ENCODE measurements around the gene TMEM131L.
"Not testable (repeated sequence)": the region's sequence is repeated elsewhere in the genome, so short reads cannot be mapped to it uniquely, and the experiment has no call there.

The TMEM131L gene

GRCh38 chr4:153433754-153434105 lies 32.4 kb upstream of the TMEM131L start:
- H3K27me3 Mint-ChIP-seq, result no peaks in the 10 kb centered on the region
- H3K36me3 Mint-ChIP-seq (ENCODE audit: insufficient read depth), result peaks cover 3% of the 10 kb centered on the region
- DNase-seq (no peak), ATAC-seq (replicated peaks) (no peak)
- peaks cover 21 to 28% of the 10 kb centered on the region in 2 donors for H3K4me1 Mint-ChIP-seq (ENCODE audit: low read depth in 2 of 2)
- H3K4me3 Mint-ChIP-seq, result peak overlapping the region; percentile 86 to 94
- H3K9me3 Mint-ChIP-seq, result peaks cover 0 to 6% of the 10 kb centered on the region in 2 donors
- peak overlapping the region; percentile 87 to 89 for H3K27ac Mint-ChIP-seq

- ATAC-seq (replicated peaks), result no peak
- no peak for DNase-seq
- Mint-ChIP-seq H3K36me3 (ENCODE audit: insufficient read depth) (peaks cover 2% of the 10 kb centered on the region), H3K27ac (peak overlapping the region in 1 of 2 donors; percentile 89), H3K9me3 (peaks cover 0 to 6% of the 10 kb centered on the region in 2 donors), H3K27me3 (no peaks in the 10 kb centered on the region), H3K4me1 (ENCODE audit: low read depth in 2 of 2) (peaks cover 25 to 28% of the 10 kb centered on the region in 2 donors), H3K4me3 (peak overlapping the region; percentile 86 to 94)
These were observed 32.0 kb upstream of the TMEM131L start for GRCh38 chr4:153434190-153434589.

GRCh38 chr4:153438916-153439756 lies 27.0 kb upstream of the TMEM131L start:
- Mint-ChIP-seq H3K4me3 (peak overlapping the region; percentile 80 to 89), H3K27ac (peak overlapping the region; percentile 82 to 94), H3K36me3 (ENCODE audit: insufficient read depth) (no peaks in the 10 kb centered on the region), H3K4me1 (ENCODE audit: low read depth in 2 of 2) (peaks cover 17 to 28% of the 10 kb centered on the region in 2 donors), H3K27me3 (no peaks in the 10 kb centered on the region), H3K9me3 (no peaks in the 10 kb centered on the region)
- DNase-seq (peak; percentile 15 to 25 (median 18)), ATAC-seq (replicated peaks) (peak; percentile 90)

- H3K4me1 Mint-ChIP-seq (ENCODE audit: low read depth in 2 of 2), result peaks cover 16 to 26% of the 10 kb centered on the region in 2 donors
- H3K27ac Mint-ChIP-seq, result peak overlapping the region; percentile 82 to 94
- DNase-seq (no peak), ATAC-seq (replicated peaks) (no peak)
- H3K9me3 Mint-ChIP-seq, result no peaks in the 10 kb centered on the region
- H3K36me3 Mint-ChIP-seq (ENCODE audit: insufficient read depth), result no peaks in the 10 kb centered on the region
- H3K27me3 Mint-ChIP-seq, result no peaks in the 10 kb centered on the region
- H3K4me3 Mint-ChIP-seq, result peak overlapping the region; percentile 80 to 89
These were observed 26.3 kb upstream of the TMEM131L start for GRCh38 chr4:153439831-153440230.

GRCh38 chr4:153440475-153440874 lies 25.7 kb upstream of the TMEM131L start:
- Mint-ChIP-seq H3K9me3 (no peaks in the 10 kb centered on the region), H3K27ac (no peak overlapping the region), H3K4me3 (peak overlapping the region in 1 of 2 donors; percentile 22), H3K4me1 (ENCODE audit: low read depth in 2 of 2) (peaks cover 16 to 26% of the 10 kb centered on the region in 2 donors), H3K36me3 (ENCODE audit: insufficient read depth) (no peaks in the 10 kb centered on the region), H3K27me3 (no peaks in the 10 kb centered on the region)
- DNase-seq (no peak), ATAC-seq (replicated peaks) (no peak)

- no peak overlapping the region for H3K4me3 Mint-ChIP-seq
- no peaks in the 10 kb centered on the region for H3K36me3 Mint-ChIP-seq (ENCODE audit: insufficient read depth)
- no peaks in the 10 kb centered on the region for H3K9me3 Mint-ChIP-seq
- DNase-seq, result no peak
- ATAC-seq (replicated peaks), result no peak
- peaks cover 7 to 13% of the 10 kb centered on the region in 2 donors for H3K4me1 Mint-ChIP-seq (ENCODE audit: low read depth in 2 of 2)
- no peak overlapping the region for H3K27ac Mint-ChIP-seq
- no peaks in the 10 kb centered on the region for H3K27me3 Mint-ChIP-seq
These were observed 18.8 kb upstream of the TMEM131L start for GRCh38 chr4:153447175-153447905.

- Mint-ChIP-seq H3K27ac (no peak overlapping the region), H3K9me3 (no peaks in the 10 kb centered on the region)
These were observed 18.0 kb upstream of the TMEM131L start for GRCh38 chr4:153448003-153448731.

GRCh38 chr4:153449338-153449737 lies 16.8 kb upstream of the TMEM131L start:
- no peaks in the 10 kb centered on the region for H3K36me3 Mint-ChIP-seq (ENCODE audit: insufficient read depth)
- H3K4me1 Mint-ChIP-seq (ENCODE audit: low read depth in 2 of 2), result peaks cover 7 to 10% of the 10 kb centered on the region in 2 donors
- H3K4me3 Mint-ChIP-seq, result no peak overlapping the region
- no peaks in the 10 kb centered on the region for H3K9me3 Mint-ChIP-seq
- no peak for ATAC-seq (replicated peaks)
- peak overlapping the region; percentile 80 to 82 for H3K27ac Mint-ChIP-seq
- no peaks in the 10 kb centered on the region for H3K27me3 Mint-ChIP-seq
- DNase-seq, result no peak

More at GRCh38 chr4:153448003-153448731, 18.0 kb upstream of the TMEM131L start:
- Mint-ChIP-seq H3K36me3 (ENCODE audit: insufficient read depth) (no peaks in the 10 kb centered on the region), H3K4me1 (ENCODE audit: low read depth in 2 of 2) (peaks cover 7 to 12% of the 10 kb centered on the region in 2 donors), H3K27me3 (no peaks in the 10 kb centered on the region), H3K4me3 (no peak overlapping the region)
- no peak for DNase-seq
- no peak for ATAC-seq (replicated peaks)

- peaks cover 7 to 10% of the 10 kb centered on the region in 2 donors for H3K4me1 Mint-ChIP-seq (ENCODE audit: low read depth in 2 of 2)
- no peaks in the 10 kb centered on the region for H3K36me3 Mint-ChIP-seq (ENCODE audit: insufficient read depth)
- DNase-seq (no peak), ATAC-seq (replicated peaks) (peak; percentile 58)
- no peaks in the 10 kb centered on the region for H3K9me3 Mint-ChIP-seq
- peak overlapping the region; percentile 80 to 82 for H3K27ac Mint-ChIP-seq
- no peaks in the 10 kb centered on the region for H3K27me3 Mint-ChIP-seq
- H3K4me3 Mint-ChIP-seq, result peak overlapping the region; percentile 14 to 55
These were observed 15.6 kb upstream of the TMEM131L start for GRCh38 chr4:153450544-153450917.

GRCh38 chr4:153451145-153451544 lies 15.0 kb upstream of the TMEM131L start:
- not testable (repeated sequence) for H3K9me3 Mint-ChIP-seq; H3K36me3 Mint-ChIP-seq (ENCODE audit: insufficient read depth); ATAC-seq (replicated peaks); DNase-seq; H3K4me3 Mint-ChIP-seq; H3K27me3 Mint-ChIP-seq; H3K4me1 Mint-ChIP-seq (ENCODE audit: low read depth in 2 of 2)
- peak overlapping the region in 1 of 2 donors; percentile 80 for H3K27ac Mint-ChIP-seq

GRCh38 chr4:153451911-153452657 lies 14.1 kb upstream of the TMEM131L start:
- ATAC-seq (replicated peaks) (no peak), DNase-seq (no peak)
- H3K4me1 Mint-ChIP-seq (ENCODE audit: low read depth in 2 of 2), result peaks cover 7 to 10% of the 10 kb centered on the region in 2 donors

GRCh38 chr4:153452658-153453378 lies 13.3 kb upstream of the TMEM131L start:
- Mint-ChIP-seq H3K36me3 (ENCODE audit: insufficient read depth) (peaks cover 3% of the 10 kb centered on the region), H3K27ac (peak overlapping the region in 1 of 2 donors; percentile 47), H3K9me3 (no peaks in the 10 kb centered on the region), H3K4me1 (ENCODE audit: low read depth in 2 of 2) (peaks cover 7 to 10% of the 10 kb centered on the region in 2 donors), H3K27me3 (no peaks in the 10 kb centered on the region), H3K4me3 (no peak overlapping the region)
- DNase-seq, result no peak
- no peak for ATAC-seq (replicated peaks)

More at GRCh38 chr4:153451911-153452657, 14.1 kb upstream of the TMEM131L start:
- Mint-ChIP-seq H3K4me3 (no peak overlapping the region), H3K27ac (peak overlapping the region in 1 of 2 donors; percentile 33), H3K27me3 (no peaks in the 10 kb centered on the region), H3K36me3 (ENCODE audit: insufficient read depth) (no peaks in the 10 kb centered on the region), H3K9me3 (no peaks in the 10 kb centered on the region)
